HepG2 (cell line): ENCODE data around the gene IQSEC1. TPM values are rescaled to one million over a fixed set of nuclear protein-coding genes. Genes with fewer than 3 reads are reported as not detected.

Experiments used
- ATF1 ChIP-seq: IDR thresholded peaks from 2 replicates; pipeline ENCODE4 v1.6.1; 2016; ENCODE audit warnings: mild to moderate bottlenecking, control low read depth
- GFI1 ChIP-seq: sonication (generic); formaldehyde crosslinking; IDR thresholded peaks from 2 replicates; pipeline ENCODE4 v1.5.0; 2020; ENCODE audit warnings: missing genetic modification reagents, mild to moderate bottlenecking, borderline replicate concordance
- HCFC1 ChIP-seq: fragments of 150-350 bp; IDR thresholded peaks from 2 replicates; pipeline ENCODE4 v1.6.1; 2014; ENCODE audit warnings: low read depth, low read length
- KDM2A ChIP-seq: sonication (generic); formaldehyde crosslinking; IDR thresholded peaks from 2 replicates; pipeline ENCODE4 v1.4.0; 2020; ENCODE audit warnings: low read depth, missing genetic modification reagents, borderline replicate concordance
- KLF9 ChIP-seq: IDR thresholded peaks from 2 replicates; pipeline ENCODE4 v1.6.1; 2016; ENCODE audit warnings: low read depth
- MED13 ChIP-seq: sonication (generic); formaldehyde crosslinking; IDR thresholded peaks from 2 replicates; pipeline ENCODE4 v1.5.0; 2020; ENCODE audit warnings: missing genetic modification reagents
- MEF2D ChIP-seq: sonication (generic); formaldehyde crosslinking; IDR thresholded peaks from 2 replicates; pipeline ENCODE4 v1.5.1; 2020; ENCODE audit warnings: mild to moderate bottlenecking, missing genetic modification reagents
- PCBP1 ChIP-seq: fragments of 200-400 bp; formaldehyde crosslinking; IDR thresholded peaks from 2 replicates; pipeline ENCODE4 v1.6.1; 2017; ENCODE audit warnings: mild to moderate bottlenecking, low read depth, low read length, borderline replicate concordance
- PHF5A ChIP-seq: IDR thresholded peaks from one replicate; pipeline ENCODE4 v1.6.1; 2018; ENCODE audit warnings: low read depth, missing genetic modification reagents; ENCODE audit not compliant: unreplicated experiment
- POLR2A ChIP-seq, 2 experiments: IDR thresholded peaks; 2 replicates each; pipeline ENCODE4 v1.6.1; 2011; ENCODE audit warnings: low read depth in 2 of 2, low read length in 2 of 2, mild to moderate bottlenecking in 1 of 2, moderate library complexity in 1 of 2; ENCODE audit not compliant: insufficient read depth in 1 of 2
- POLR2G ChIP-seq: fragments of 200-400 bp; formaldehyde crosslinking; IDR thresholded peaks from 2 replicates; pipeline ENCODE4 v1.6.1; 2018; ENCODE audit warnings: mild to moderate bottlenecking, low read depth, low read length, moderate library complexity
- RARA ChIP-seq: IDR thresholded peaks from 2 replicates; pipeline ENCODE4 v1.6.1; 2016; ENCODE audit warnings: missing genetic modification reagents, missing compliant biosample characterization
- SETDB1 ChIP-seq: sonication (generic); formaldehyde crosslinking; IDR thresholded peaks from 2 replicates; pipeline ENCODE4 v1.5.1; 2020; ENCODE audit warnings: missing genetic modification reagents, mild to moderate bottlenecking, borderline replicate concordance
- SP4 ChIP-seq: sonication (generic); formaldehyde crosslinking; IDR thresholded peaks from 2 replicates; pipeline ENCODE4 v1.8.1; 2023; ENCODE audit warnings: mild to moderate bottlenecking, missing genetic modification reagents
- SRY ChIP-seq: sonication (generic); formaldehyde crosslinking; IDR thresholded peaks from 2 replicates; pipeline ENCODE4 v1.8.0; 2022; ENCODE audit warnings: mild to moderate bottlenecking, missing genetic modification reagents
- TEAD3 ChIP-seq: optimal IDR thresholded peaks from 2 replicates; pipeline ENCODE3; 2016; ENCODE audit warnings: borderline replicate concordance
- ZBTB33 ChIP-seq: sonication (generic); formaldehyde crosslinking; IDR thresholded peaks from 2 replicates; pipeline ENCODE4 v1.4.0; 2020; ENCODE audit warnings: missing genetic modification reagents
- ZFP36 ChIP-seq: fragments of 150-350 bp; IDR thresholded peaks from 2 replicates; pipeline ENCODE4 v1.6.1; 2018; ENCODE audit warnings: borderline replicate concordance, low read length, low read depth; ENCODE audit not compliant: partially characterized antibody
- ZFP41 ChIP-seq: sonication (generic); formaldehyde crosslinking; IDR thresholded peaks from 2 replicates; pipeline ENCODE4 v1.4.0; 2020; ENCODE audit warnings: mild to moderate bottlenecking, missing genetic modification reagents, borderline replicate concordance
- ZNF121 ChIP-seq: sonication (generic); formaldehyde crosslinking; IDR thresholded peaks from 2 replicates; pipeline ENCODE4 v1.5.0; 2020; ENCODE audit warnings: mild to moderate bottlenecking, missing genetic modification reagents
- ZNF253 ChIP-seq: sonication (generic); formaldehyde crosslinking; IDR thresholded peaks from 2 replicates; pipeline ENCODE4 v1.8.0; 2022; ENCODE audit warnings: mild to moderate bottlenecking, missing genetic modification reagents, borderline replicate concordance
- ZNF512 ChIP-seq: sonication (generic); formaldehyde crosslinking; IDR thresholded peaks from 2 replicates; pipeline ENCODE4 v1.4.0; 2020; ENCODE audit warnings: mild to moderate bottlenecking, missing genetic modification reagents
- ZNF572 ChIP-seq: sonication (generic); formaldehyde crosslinking; IDR thresholded peaks from 2 replicates; pipeline ENCODE4 v1.5.1; 2020; ENCODE audit warnings: mild to moderate bottlenecking, missing genetic modification reagents
- ZNF639 ChIP-seq: conservative IDR thresholded peaks from 2 replicates; pipeline ENCODE4 v1.6.1; 2018; ENCODE audit warnings: missing genetic modification reagents
- ZNF709 ChIP-seq: sonication (generic); formaldehyde crosslinking; IDR thresholded peaks from 2 replicates; pipeline ENCODE4 v1.5.0; 2020; ENCODE audit warnings: mild to moderate bottlenecking, missing genetic modification reagents
- ZNF788 ChIP-seq: sonication (generic); formaldehyde crosslinking; IDR thresholded peaks from 2 replicates; pipeline ENCODE4 v1.5.0; 2020; ENCODE audit warnings: mild to moderate bottlenecking, missing genetic modification reagents, borderline replicate concordance
- ZNF792 ChIP-seq: IDR thresholded peaks from 2 replicates; pipeline ENCODE4 v1.6.1; 2016
- ZNF879 ChIP-seq: sonication (generic); formaldehyde crosslinking; IDR thresholded peaks from 2 replicates; pipeline ENCODE4 v1.8.1; 2023; ENCODE audit warnings: missing genetic modification reagents
- polyA plus RNA-seq, 8 experiments: library from polyadenylated mRNA; depleted of rRNA in 3 of 8; stranded (reverse) in 7 of 8; unstranded in 1 of 8; fragments of >200 nt; fragmentation: Illumina TruSeq in 4 of 8; extraction: Trizol in 4 of 8; gene quantifications; 2 replicates each; pipeline versions ENCODE4 v1.2.1 to v1.2.3, GENCODE V29; 2011 to 2016; ENCODE audit warnings: low read depth in 4 of 8, missing spikeins in 1 of 8, mixed read lengths in 1 of 8; ENCODE audit not compliant: insufficient read depth in 1 of 8
- total RNA-seq, 5 experiments: library from RNA; depleted of rRNA; stranded (reverse); fragments of >200 nt; fragmentation: Illumina TruSeq; extraction: Trizol; gene quantifications; 2 replicates each; pipeline ENCODE4 v1.2.3, GENCODE V29; 2016; ENCODE audit warnings: low read depth in 1 of 5

Gene IQSEC1
- total and polyA plus RNA-seq, 2 of the 13 experiments (the other 11 are each of a cell fraction or from before 2014, with no cell fraction given): 17.4 to 20.2 TPM

GRCh38 chr3:12967606-12968351 is 105.5 kb downstream of the IQSEC1 start (continued):
- TF ChIP-seq SRY (CRISPR knock-in tag) (no peak; the same call in 1 of the 2 replicates), POLR2A (IDR thresholded peaks at IDR 0.05; ENCODE audit: insufficient read depth in 1 of 2, low read depth in 2 of 2, low read length in 2 of 2) (peak; percentile 67 to 84), SETDB1 (CRISPR knock-in tag) (no peak), ZNF709 (CRISPR knock-in tag) (no peak), MED13 (CRISPR knock-in tag) (no peak), ZNF253 (CRISPR knock-in tag) (no peak), ZNF572 (CRISPR knock-in tag) (0 out of 2 replicates have a peak, but pooled peaks have one; percentile 40), ZNF512 (CRISPR knock-in tag) (no peak), ZFP36 (no peak), ZBTB33 (CRISPR knock-in tag) (no peak), MEF2D (no peak), TEAD3 (CRISPR knock-in tag) (peak; percentile 26), ZNF788 (CRISPR knock-in tag) (0 out of 2 replicates have a peak, but pooled peaks have one; percentile 36), ZNF792 (CRISPR knock-in tag) (peak; percentile 72; the same call in 1 of the 2 replicates), ZNF879 (CRISPR knock-in tag) (0 out of 2 replicates have a peak, but pooled peaks have one; percentile 15), KDM2A (CRISPR knock-in tag) (peak; percentile 49; the same call in 1 of the 2 replicates), KLF9 (no peak), PCBP1 (0 out of 2 replicates have a peak, but pooled peaks have one; percentile 25), ZNF121 (CRISPR knock-in tag) (no peak), ATF1 (CRISPR knock-in tag) (no peak), RARA (CRISPR knock-in tag) (no peak), HCFC1 (no peak), ZNF639 (no peak), POLR2G (peak; percentile 60), ZFP41 (CRISPR knock-in tag) (no peak), SP4 (peak; percentile 43; the same call in 1 of the 2 replicates), GFI1 (CRISPR knock-in tag) (no peak; the same call in 1 of the 2 replicates), PHF5A (CRISPR knock-in tag) (no peak)
